IMR-90 (cell line): ENCODE results near the gene OSGIN1. TPM values are rescaled to one million over a fixed set of nuclear protein-coding genes. Genes with fewer than 3 reads are reported as not detected.

Experiments used
- CEBPB ChIP-seq: IDR thresholded peaks from 2 replicates; pipeline ENCODE4 v1.6.1; 2012; ENCODE audit warnings: low read depth, low read length, improper control_type of control experiment
- RCOR1 ChIP-seq: IDR thresholded peaks from 2 replicates; pipeline ENCODE4 v1.6.1; 2012; ENCODE audit warnings: mild to moderate bottlenecking, low read length, improper control_type of control experiment; ENCODE audit not compliant: insufficient replicate concordance
- polyA plus RNA-seq, 3 experiments: library from polyadenylated mRNA; depleted of rRNA; stranded (reverse); fragments of >200 nt; gene quantifications; 2 replicates each; pipeline ENCODE4 v1.2.3, GENCODE V29; 2012; ENCODE audit warnings: low replicate concordance in 1 of 3
- total RNA-seq: library from RNA; depleted of rRNA; stranded (reverse); fragments of >200 nt; gene quantifications from 2 replicates; pipeline ENCODE4 v1.2.3, GENCODE V29; 2012
- TF ChIP-seq, protein P1 (sequence below): conservative IDR thresholded peaks from 2 replicates; pipeline ENCODE4 v1.5.1; 2012; ENCODE audit warnings: mild to moderate bottlenecking, low read depth, low read length, improper control_type of control experiment

OSGIN1 gene
- total and polyA plus RNA-seq, 2 of the 4 experiments (the other 2 are of a cell fraction) = 0.90 to 6.4 TPM

DNA sequence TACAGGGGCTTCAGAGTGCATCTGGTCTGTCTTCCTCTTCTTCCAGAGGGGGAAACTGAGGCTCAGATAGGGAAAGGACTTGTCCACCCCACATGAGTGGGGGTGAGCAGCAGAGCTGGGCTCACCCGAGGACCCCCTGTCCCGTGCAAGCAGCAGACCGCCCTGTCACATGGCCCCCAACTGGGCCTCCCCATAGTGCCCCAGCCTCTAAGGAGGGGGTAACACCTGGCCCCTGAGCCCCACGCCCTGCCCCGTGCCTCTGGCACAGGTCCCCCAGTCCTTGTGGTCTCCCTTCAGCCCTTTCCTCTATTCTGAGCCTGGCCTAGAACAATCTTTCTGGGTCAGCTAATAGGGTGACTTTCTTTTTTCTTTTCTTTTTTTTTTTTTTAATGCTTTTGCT lies 8.6 kb downstream of the OSGIN1 start (continued):
- TF ChIP-seq, protein P1, sequence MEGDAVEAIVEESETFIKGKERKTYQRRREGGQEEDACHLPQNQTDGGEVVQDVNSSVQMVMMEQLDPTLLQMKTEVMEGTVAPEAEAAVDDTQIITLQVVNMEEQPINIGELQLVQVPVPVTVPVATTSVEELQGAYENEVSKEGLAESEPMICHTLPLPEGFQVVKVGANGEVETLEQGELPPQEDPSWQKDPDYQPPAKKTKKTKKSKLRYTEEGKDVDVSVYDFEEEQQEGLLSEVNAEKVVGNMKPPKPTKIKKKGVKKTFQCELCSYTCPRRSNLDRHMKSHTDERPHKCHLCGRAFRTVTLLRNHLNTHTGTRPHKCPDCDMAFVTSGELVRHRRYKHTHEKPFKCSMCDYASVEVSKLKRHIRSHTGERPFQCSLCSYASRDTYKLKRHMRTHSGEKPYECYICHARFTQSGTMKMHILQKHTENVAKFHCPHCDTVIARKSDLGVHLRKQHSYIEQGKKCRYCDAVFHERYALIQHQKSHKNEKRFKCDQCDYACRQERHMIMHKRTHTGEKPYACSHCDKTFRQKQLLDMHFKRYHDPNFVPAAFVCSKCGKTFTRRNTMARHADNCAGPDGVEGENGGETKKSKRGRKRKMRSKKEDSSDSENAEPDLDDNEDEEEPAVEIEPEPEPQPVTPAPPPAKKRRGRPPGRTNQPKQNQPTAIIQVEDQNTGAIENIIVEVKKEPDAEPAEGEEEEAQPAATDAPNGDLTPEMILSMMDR = no peak
- no peak for TF ChIP-seq CEBPB
- TF ChIP-seq RCOR1 = no peak
